HepG2 (cell line): ENCODE data around the gene ST6GALNAC4. TPM values are rescaled to one million over a fixed set of nuclear protein-coding genes. Genes with fewer than 3 reads are reported as not detected.
A peak's percentile ranks its signal among the peaks of the same experiment; 100 is the strongest.

Source experiments
- BORCS8-MEF2B ChIP-seq: sonication (generic); formaldehyde crosslinking; IDR thresholded peaks from 2 replicates; pipeline ENCODE4 v1.8.0; 2022; ENCODE audit warnings: mild to moderate bottlenecking, missing genetic modification reagents
- FOXC1 ChIP-seq: sonication (generic); formaldehyde crosslinking; IDR thresholded peaks from 2 replicates; pipeline ENCODE4 v1.8.0; 2022; ENCODE audit warnings: mild to moderate bottlenecking, missing genetic modification reagents, borderline replicate concordance
- HIVEP1 ChIP-seq: sonication (generic); formaldehyde crosslinking; IDR thresholded peaks from 2 replicates; pipeline ENCODE4 v1.4.0; 2020; ENCODE audit warnings: mild to moderate bottlenecking, missing genetic modification reagents
- KLF11 ChIP-seq: IDR thresholded peaks from 2 replicates; pipeline ENCODE4 v1.6.1; 2016; ENCODE audit warnings: missing compliant biosample characterization
- NR3C1 ChIP-seq: sonication (generic); formaldehyde crosslinking; IDR thresholded peaks from 2 replicates; pipeline ENCODE4 v1.4.0; 2020; ENCODE audit warnings: missing genetic modification reagents
- PAWR ChIP-seq: sonication (generic); formaldehyde crosslinking; IDR thresholded peaks from 2 replicates; pipeline ENCODE4 v1.4.0; 2020; ENCODE audit warnings: missing genetic modification reagents, mild to moderate bottlenecking, borderline replicate concordance
- RARG ChIP-seq: sonication (generic); formaldehyde crosslinking; IDR thresholded peaks from 2 replicates; pipeline ENCODE4 v1.4.0; 2020; ENCODE audit warnings: low read depth, mild to moderate bottlenecking, missing genetic modification reagents
- SP2 ChIP-seq: sonication (generic); formaldehyde crosslinking; IDR thresholded peaks from 2 replicates; pipeline ENCODE4 v1.5.1; 2020; ENCODE audit warnings: mild to moderate bottlenecking, missing genetic modification reagents
- YY1 ChIP-seq: IDR thresholded peaks from 2 replicates; pipeline ENCODE4 v1.6.1; 2011; ENCODE audit warnings: low read length, low read depth, moderate library complexity, mild to moderate bottlenecking; ENCODE audit not compliant: insufficient read depth, insufficient replicate concordance
- ZBTB33 ChIP-seq: sonication (generic); formaldehyde crosslinking; IDR thresholded peaks from 2 replicates; pipeline ENCODE4 v1.4.0; 2020; ENCODE audit warnings: missing genetic modification reagents
- ZFYVE20 ChIP-seq: sonication (generic); formaldehyde crosslinking; IDR thresholded peaks from 2 replicates; pipeline ENCODE4 v1.8.0; 2023; ENCODE audit warnings: low read depth, mild to moderate bottlenecking, moderate library complexity, missing genetic modification reagents, borderline replicate concordance
- ZNF138 ChIP-seq: sonication (generic); formaldehyde crosslinking; IDR thresholded peaks from 2 replicates; pipeline ENCODE4 v1.5.0; 2020; ENCODE audit warnings: mild to moderate bottlenecking, low read depth, missing genetic modification reagents
- ZNF3 ChIP-seq: IDR thresholded peaks from 2 replicates; pipeline ENCODE4 v1.7.0; 2017; ENCODE audit warnings: inconsistent platforms
- ZNF775 ChIP-seq: sonication (generic); formaldehyde crosslinking; IDR thresholded peaks from 2 replicates; pipeline ENCODE4 v1.4.0; 2020; ENCODE audit warnings: missing genetic modification reagents, mild to moderate bottlenecking, moderate library complexity, borderline replicate concordance
- polyA plus RNA-seq, 8 experiments: library from polyadenylated mRNA; depleted of rRNA in 3 of 8; stranded (reverse) in 7 of 8; unstranded in 1 of 8; fragments of >200 nt; fragmentation: Illumina TruSeq in 4 of 8; extraction: Trizol in 4 of 8; gene quantifications; 2 replicates each; pipeline versions ENCODE4 v1.2.1 to v1.2.3, GENCODE V29; 2011 to 2016; ENCODE audit warnings: low read depth in 4 of 8, missing spikeins in 1 of 8, mixed read lengths in 1 of 8; ENCODE audit not compliant: insufficient read depth in 1 of 8
- total RNA-seq, 5 experiments: library from RNA; depleted of rRNA; stranded (reverse); fragments of >200 nt; fragmentation: Illumina TruSeq; extraction: Trizol; gene quantifications; 2 replicates each; pipeline ENCODE4 v1.2.3, GENCODE V29; 2016; ENCODE audit warnings: low read depth in 1 of 5
- TF ChIP-seq, protein P1 (sequence below): sonication (generic); formaldehyde crosslinking; IDR thresholded peaks from 2 replicates; pipeline ENCODE4 v1.4.0; 2020; ENCODE audit warnings: missing genetic modification reagents, borderline replicate concordance
- TF ChIP-seq, protein P2 (sequence below): sonication (generic); formaldehyde crosslinking; IDR thresholded peaks from 2 replicates; pipeline ENCODE4 v1.5.0; 2020; ENCODE audit warnings: mild to moderate bottlenecking, missing genetic modification reagents
- TF ChIP-seq, protein P3 (sequence below): sonication (generic); formaldehyde crosslinking; IDR thresholded peaks from 2 replicates; pipeline ENCODE4 v1.8.0; 2022; ENCODE audit warnings: low read depth, missing genetic modification reagents
- TF ChIP-seq, protein P4 (sequence below): sonication (generic); formaldehyde crosslinking; IDR thresholded peaks from 2 replicates; pipeline ENCODE4 v1.5.0; 2020; ENCODE audit warnings: mild to moderate bottlenecking, missing genetic modification reagents

Gene ST6GALNAC4
- total and polyA plus RNA-seq, 2 of the 13 experiments (the other 11 are each of a cell fraction or from before 2014, with no cell fraction given), result 18.8 to 27.7 TPM

DNA sequence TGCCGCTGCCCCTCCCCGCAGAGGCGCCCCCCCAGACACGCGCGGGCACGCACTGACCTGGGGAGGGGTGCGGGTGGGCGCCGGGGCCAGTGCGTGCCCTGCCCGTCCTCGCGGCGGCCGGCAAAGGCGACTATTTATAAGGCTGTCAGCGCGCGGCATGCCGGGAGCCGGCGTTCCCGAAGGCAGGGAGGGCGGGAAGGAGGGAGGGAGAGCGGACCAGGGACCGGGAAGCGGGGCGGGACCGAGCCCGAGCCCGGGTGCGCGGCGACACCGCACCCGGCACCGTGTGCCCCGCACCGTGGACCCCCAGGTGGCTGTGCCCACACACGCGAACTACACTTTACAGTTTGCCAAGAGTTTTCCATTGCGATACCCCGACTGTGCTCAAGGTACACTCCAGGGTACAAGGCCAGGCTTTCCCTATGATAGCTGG is 39.3 kb downstream of the ST6GALNAC4 start, which contains the start of gene AK1 (continued):
- TF ChIP-seq, protein P1, sequence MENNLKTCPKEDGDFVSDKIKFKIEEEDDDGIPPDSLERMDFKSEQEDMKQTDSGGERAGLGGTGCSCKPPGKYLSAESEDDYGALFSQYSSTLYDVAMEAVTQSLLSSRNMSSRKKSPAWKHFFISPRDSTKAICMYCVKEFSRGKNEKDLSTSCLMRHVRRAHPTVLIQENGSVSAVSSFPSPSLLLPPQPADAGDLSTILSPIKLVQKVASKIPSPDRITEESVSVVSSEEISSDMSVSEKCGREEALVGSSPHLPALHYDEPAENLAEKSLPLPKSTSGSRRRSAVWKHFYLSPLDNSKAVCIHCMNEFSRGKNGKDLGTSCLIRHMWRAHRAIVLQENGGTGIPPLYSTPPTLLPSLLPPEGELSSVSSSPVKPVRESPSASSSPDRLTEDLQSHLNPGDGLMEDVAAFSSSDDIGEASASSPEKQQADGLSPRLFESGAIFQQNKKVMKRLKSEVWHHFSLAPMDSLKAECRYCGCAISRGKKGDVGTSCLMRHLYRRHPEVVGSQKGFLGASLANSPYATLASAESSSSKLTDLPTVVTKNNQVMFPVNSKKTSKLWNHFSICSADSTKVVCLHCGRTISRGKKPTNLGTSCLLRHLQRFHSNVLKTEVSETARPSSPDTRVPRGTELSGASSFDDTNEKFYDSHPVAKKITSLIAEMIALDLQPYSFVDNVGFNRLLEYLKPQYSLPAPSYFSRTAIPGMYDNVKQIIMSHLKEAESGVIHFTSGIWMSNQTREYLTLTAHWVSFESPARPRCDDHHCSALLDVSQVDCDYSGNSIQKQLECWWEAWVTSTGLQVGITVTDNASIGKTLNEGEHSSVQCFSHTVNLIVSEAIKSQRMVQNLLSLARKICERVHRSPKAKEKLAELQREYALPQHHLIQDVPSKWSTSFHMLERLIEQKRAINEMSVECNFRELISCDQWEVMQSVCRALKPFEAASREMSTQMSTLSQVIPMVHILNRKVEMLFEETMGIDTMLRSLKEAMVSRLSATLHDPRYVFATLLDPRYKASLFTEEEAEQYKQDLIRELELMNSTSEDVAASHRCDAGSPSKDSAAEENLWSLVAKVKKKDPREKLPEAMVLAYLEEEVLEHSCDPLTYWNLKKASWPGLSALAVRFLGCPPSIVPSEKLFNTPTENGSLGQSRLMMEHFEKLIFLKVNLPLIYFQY, result peak; percentile 65
- TF ChIP-seq, protein P2, sequence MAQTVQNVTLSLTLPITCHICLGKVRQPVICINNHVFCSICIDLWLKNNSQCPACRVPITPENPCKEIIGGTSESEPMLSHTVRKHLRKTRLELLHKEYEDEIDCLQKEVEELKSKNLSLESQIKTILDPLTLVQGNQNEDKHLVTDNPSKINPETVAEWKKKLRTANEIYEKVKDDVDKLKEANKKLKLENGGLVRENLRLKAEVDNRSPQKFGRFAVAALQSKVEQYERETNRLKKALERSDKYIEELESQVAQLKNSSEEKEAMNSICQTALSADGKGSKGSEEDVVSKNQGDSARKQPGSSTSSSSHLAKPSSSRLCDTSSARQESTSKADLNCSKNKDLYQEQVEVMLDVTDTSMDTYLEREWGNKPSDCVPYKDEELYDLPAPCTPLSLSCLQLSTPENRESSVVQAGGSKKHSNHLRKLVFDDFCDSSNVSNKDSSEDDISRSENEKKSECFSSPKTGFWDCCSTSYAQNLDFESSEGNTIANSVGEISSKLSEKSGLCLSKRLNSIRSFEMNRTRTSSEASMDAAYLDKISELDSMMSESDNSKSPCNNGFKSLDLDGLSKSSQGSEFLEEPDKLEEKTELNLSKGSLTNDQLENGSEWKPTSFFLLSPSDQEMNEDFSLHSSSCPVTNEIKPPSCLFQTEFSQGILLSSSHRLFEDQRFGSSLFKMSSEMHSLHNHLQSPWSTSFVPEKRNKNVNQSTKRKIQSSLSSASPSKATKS, result no peak
- TF ChIP-seq FOXC1 (CRISPR knock-in tag), result peak; percentile 78; the same call in 1 of the 2 replicates
- TF ChIP-seq RARG (CRISPR knock-in tag), result no peak
- TF ChIP-seq YY1, result no peak
- TF ChIP-seq PAWR (CRISPR knock-in tag), result 0 out of 2 replicates have a peak, but pooled peaks have one; percentile 46
- TF ChIP-seq, protein P3, sequence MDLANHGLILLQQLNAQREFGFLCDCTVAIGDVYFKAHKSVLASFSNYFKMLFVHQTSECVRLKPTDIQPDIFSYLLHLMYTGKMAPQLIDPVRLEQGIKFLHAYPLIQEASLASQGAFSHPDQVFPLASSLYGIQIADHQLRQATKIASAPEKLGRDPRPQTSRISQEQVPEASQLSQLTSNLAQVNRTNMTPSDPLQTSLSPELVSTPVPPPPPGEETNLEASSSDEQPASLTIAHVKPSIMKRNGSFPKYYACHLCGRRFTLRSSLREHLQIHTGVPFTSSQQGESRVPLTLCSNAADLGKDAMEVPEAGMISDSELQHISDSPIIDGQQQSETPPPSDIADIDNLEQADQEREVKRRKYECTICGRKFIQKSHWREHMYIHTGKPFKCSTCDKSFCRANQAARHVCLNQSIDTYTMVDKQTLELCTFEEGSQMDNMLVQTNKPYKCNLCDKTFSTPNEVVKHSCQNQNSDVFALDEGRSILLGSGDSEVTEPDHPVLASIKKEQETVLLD (CRISPR knock-in tag), result no peak
- TF ChIP-seq BORCS8-MEF2B (CRISPR knock-in tag), result 0 out of 2 replicates have a peak, but pooled peaks have one; percentile 53
- no peak for TF ChIP-seq HIVEP1 (CRISPR knock-in tag)
- no peak for TF ChIP-seq ZBTB33
- TF ChIP-seq, protein P4, sequence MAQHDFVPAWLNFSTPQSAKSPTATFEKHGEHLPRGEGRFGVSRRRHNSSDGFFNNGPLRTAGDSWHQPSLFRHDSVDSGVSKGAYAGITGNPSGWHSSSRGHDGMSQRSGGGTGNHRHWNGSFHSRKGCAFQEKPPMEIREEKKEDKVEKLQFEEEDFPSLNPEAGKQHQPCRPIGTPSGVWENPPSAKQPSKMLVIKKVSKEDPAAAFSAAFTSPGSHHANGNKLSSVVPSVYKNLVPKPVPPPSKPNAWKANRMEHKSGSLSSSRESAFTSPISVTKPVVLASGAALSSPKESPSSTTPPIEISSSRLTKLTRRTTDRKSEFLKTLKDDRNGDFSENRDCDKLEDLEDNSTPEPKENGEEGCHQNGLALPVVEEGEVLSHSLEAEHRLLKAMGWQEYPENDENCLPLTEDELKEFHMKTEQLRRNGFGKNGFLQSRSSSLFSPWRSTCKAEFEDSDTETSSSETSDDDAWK (CRISPR knock-in tag), result no peak
- no peak for TF ChIP-seq ZNF138
- TF ChIP-seq ZNF775 (CRISPR knock-in tag), result no peak
- TF ChIP-seq KLF11 (CRISPR knock-in tag), result no peak
- TF ChIP-seq ZNF3 (CRISPR knock-in tag), result no peak
- no peak for TF ChIP-seq NR3C1 (CRISPR knock-in tag)
- TF ChIP-seq SP2 (CRISPR knock-in tag), result no peak
- no peak for TF ChIP-seq ZFYVE20 (CRISPR knock-in tag)
